Caco-2 (cell line): ENCODE data around the gene STT3B. TPM values are rescaled to one million over a fixed set of nuclear protein-coding genes. Genes with fewer than 3 reads are reported as not detected.

Experiments
- BruUV-seq: library from RNA; stranded (reverse); fragments of 400-500 nt; replicated peaks from 2 replicates; lab custom pipeline; 2021; lab: Mats Ljungman, UMichigan
- CTCF ChIA-PET: fragments of 300-600 bp; sonication (Branson Sonifier 250); formaldehyde crosslinking; loops from one replicate; lab custom pipeline; 2022; ENCODE audit warnings: antibody characterized with exemption; lab: Charles Lee
- POLR2A ChIA-PET: fragments of 300-600 bp; sonication (Branson Sonifier 250); formaldehyde crosslinking; loops from one replicate; lab custom pipeline; 2022; ENCODE audit warnings: antibody characterized with exemption; lab: Charles Lee
- DNase-seq, 2 experiments: peaks; one replicate each; pipeline versions ENCODE4 v3.0.0 to v3.0.0-alpha.2; 2020 to 2022
- H3K27me3 ChIP-seq: replicated peaks from 2 replicates; pipeline ENCODE4 v1.6.0; 2011; ENCODE audit warnings: low read length; ENCODE audit not compliant: control insufficient read depth, insufficient read depth
- H3K36me3 ChIP-seq: 2 replicates; pipeline ENCODE4 v1.5.1; 2011; ENCODE audit warnings: low read length; ENCODE audit not compliant: control insufficient read depth, insufficient read depth
- H3K4me1 ChIP-seq: fragments of 250-450 bp; sonication (Bioruptor Pico); 2 replicates; pipeline ENCODE4 v1.5.1; 2020; ENCODE audit warnings: mild to moderate bottlenecking
- H3K4me3 ChIP-seq: 2 replicates; pipeline ENCODE4 v1.5.1; 2011; ENCODE audit warnings: low read depth, mild to moderate bottlenecking, control low read depth, low read length
- H3K9me3 ChIP-seq: fragments of 250-450 bp; sonication (Bioruptor Pico); 2 replicates; pipeline ENCODE4 v1.5.1; 2020; ENCODE audit warnings: mild to moderate bottlenecking, moderate library complexity
- H3K27ac Mint-ChIP-seq: one replicate; pipeline ENCODE4 v1.8.0; 2022; ENCODE audit warnings: mixed read lengths; ENCODE audit not compliant: unreplicated experiment
- H3K27me3 Mint-ChIP-seq: one replicate; pipeline ENCODE4 v1.8.0; 2022; ENCODE audit warnings: mixed read lengths; ENCODE audit not compliant: insufficient read depth, unreplicated experiment
- H3K36me3 Mint-ChIP-seq: one replicate; pipeline ENCODE4 v1.8.0; 2022; ENCODE audit warnings: mild to moderate bottlenecking, mixed read lengths; ENCODE audit not compliant: insufficient read depth, unreplicated experiment
- H3K4me1 Mint-ChIP-seq: one replicate; pipeline ENCODE4 v1.8.0; 2022; ENCODE audit warnings: low read depth, mixed read lengths; ENCODE audit not compliant: unreplicated experiment
- H3K4me3 Mint-ChIP-seq: one replicate; pipeline ENCODE4 v1.8.0; 2022; ENCODE audit warnings: mild to moderate bottlenecking, moderate library complexity, mixed read lengths; ENCODE audit not compliant: unreplicated experiment
- H3K9me3 Mint-ChIP-seq: one replicate; pipeline ENCODE4 v1.8.0; 2022; ENCODE audit warnings: mixed read lengths; ENCODE audit not compliant: unreplicated experiment
- intact Hi-C: fragments of 100-400 bp; cut with micrococcal nuclease; formaldehyde crosslinking; loops from one replicate; pipeline ENCODE4 v1.10.0; 2022; ENCODE audit not compliant: unreplicated experiment
- total RNA-seq: library from RNA; stranded (reverse); gene quantifications from 2 replicates; pipeline ENCODE4 v1.2.3, GENCODE V29; 2022
- TF ChIP-seq, protein P1 (sequence below), 2 experiments: fragments of 200-600 bp in 1 of 2; IDR thresholded peaks; 1 replicate in 1 of 2; 2 replicates in 1 of 2; pipeline versions ENCODE4 v1.5.1 to v1.8.0; 2011 to 2022; ENCODE audit warnings: antibody characterized with exemption in 1 of 2, control low read depth in 1 of 2, inconsistent platforms in 1 of 2, low read depth in 1 of 2, low read length in 1 of 2, mild to moderate bottlenecking in 1 of 2, moderate library complexity in 1 of 2; ENCODE audit not compliant: insufficient read depth in 1 of 2, severe bottlenecking in 1 of 2, unreplicated experiment in 1 of 2

Gene STT3B
- total RNA-seq, 1 experiment from 2014 or later: 162 TPM

GRCh38 chr3:31636049-31636448 is 103.3 kb downstream of the STT3B start:
- POLR2A ChIA-PET: no interaction called here
- intact Hi-C loops: no loop called here
- H3K36me3 ChIP-seq: no peaks in the 10 kb centered on the region

DNA sequence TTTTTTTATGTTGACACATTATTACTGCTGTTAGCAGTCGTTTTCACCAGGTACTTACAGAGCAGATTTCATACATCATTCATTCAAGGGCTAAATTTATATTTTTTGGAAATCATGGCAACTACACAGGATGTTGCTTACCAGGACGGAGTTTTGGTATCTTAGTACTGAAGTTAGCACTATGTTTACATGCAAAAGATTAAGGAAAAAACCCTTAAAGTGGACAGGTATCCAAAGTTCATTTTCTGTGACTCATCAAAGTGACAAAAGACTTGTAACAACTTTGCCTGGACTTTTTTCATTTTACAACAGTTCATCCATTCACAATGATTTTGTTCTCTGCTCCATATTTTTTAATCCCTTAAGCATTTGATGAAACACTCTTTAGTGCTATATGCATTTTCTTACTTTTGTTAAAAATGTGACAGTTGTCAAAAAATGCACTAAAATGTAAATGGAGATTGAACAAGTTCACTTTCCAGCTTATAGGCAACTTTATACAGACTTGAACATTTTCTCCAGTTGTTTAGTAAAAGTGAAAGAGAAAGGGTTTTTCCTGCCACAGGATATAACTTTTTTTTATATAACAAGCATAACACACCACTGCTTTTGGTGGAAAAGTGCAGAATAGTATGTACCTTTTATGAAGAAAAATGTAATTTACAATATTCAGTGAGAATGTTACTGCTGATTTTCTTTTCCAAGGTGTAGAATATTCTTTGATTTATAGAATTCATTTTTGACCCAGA is 104.1 kb downstream of the STT3B start:
- TF ChIP-seq, protein P1, sequence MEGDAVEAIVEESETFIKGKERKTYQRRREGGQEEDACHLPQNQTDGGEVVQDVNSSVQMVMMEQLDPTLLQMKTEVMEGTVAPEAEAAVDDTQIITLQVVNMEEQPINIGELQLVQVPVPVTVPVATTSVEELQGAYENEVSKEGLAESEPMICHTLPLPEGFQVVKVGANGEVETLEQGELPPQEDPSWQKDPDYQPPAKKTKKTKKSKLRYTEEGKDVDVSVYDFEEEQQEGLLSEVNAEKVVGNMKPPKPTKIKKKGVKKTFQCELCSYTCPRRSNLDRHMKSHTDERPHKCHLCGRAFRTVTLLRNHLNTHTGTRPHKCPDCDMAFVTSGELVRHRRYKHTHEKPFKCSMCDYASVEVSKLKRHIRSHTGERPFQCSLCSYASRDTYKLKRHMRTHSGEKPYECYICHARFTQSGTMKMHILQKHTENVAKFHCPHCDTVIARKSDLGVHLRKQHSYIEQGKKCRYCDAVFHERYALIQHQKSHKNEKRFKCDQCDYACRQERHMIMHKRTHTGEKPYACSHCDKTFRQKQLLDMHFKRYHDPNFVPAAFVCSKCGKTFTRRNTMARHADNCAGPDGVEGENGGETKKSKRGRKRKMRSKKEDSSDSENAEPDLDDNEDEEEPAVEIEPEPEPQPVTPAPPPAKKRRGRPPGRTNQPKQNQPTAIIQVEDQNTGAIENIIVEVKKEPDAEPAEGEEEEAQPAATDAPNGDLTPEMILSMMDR (IDR thresholded peaks at IDR 0.05; ENCODE audit: insufficient read depth in 1 of 2, low read depth in 1 of 2, low read length in 1 of 2, severe bottlenecking in 1 of 2, unreplicated experiment in 1 of 2): no peak
- no peak for DNase-seq
- Histone ChIP-seq H3K4me3 (no peak overlapping the region), H3K27me3 (no peaks in the 10 kb centered on the region), H3K4me1 (peaks cover 14% of the 10 kb centered on the region), H3K36me3 (no peaks in the 10 kb centered on the region), H3K9me3 (no peaks in the 10 kb centered on the region)
- BruUV-seq: TSS peak; percentile 63
- ChIA-PET POLR2A (no interaction called here), CTCF (no interaction called here)
- Mint-ChIP-seq H3K4me3 (no peak overlapping the region), H3K9me3 (no peaks in the 10 kb centered on the region), H3K27me3 (no peaks in the 10 kb centered on the region), H3K4me1 (no peaks in the 10 kb centered on the region), H3K36me3 (peaks cover 38% of the 10 kb centered on the region), H3K27ac (no peak overlapping the region)
- intact Hi-C loops: no loop called here

More at GRCh38 chr3:31636049-31636448, 103.3 kb downstream of the STT3B start:
- Histone ChIP-seq H3K9me3 (no peaks in the 10 kb centered on the region), H3K4me1 (peaks cover 14% of the 10 kb centered on the region), H3K27me3 (no peaks in the 10 kb centered on the region), H3K4me3 (no peak overlapping the region)
- Mint-ChIP-seq H3K4me1 (no peaks in the 10 kb centered on the region), H3K4me3 (no peak overlapping the region), H3K27ac (no peak overlapping the region), H3K27me3 (no peaks in the 10 kb centered on the region), H3K36me3 (peaks cover 41% of the 10 kb centered on the region), H3K9me3 (no peaks in the 10 kb centered on the region)
- CTCF ChIA-PET: no interaction called here
- DNase-seq: no peak
- TF ChIP-seq, protein P1 (IDR thresholded peaks at IDR 0.05; ENCODE audit: insufficient read depth in 1 of 2, low read depth in 1 of 2, low read length in 1 of 2, severe bottlenecking in 1 of 2, unreplicated experiment in 1 of 2): no peak
- BruUV-seq: no TSS peak

GRCh38 chr3:31639828-31640227 is 107.1 kb downstream of the STT3B start:
- Histone ChIP-seq H3K9me3 (no peaks in the 10 kb centered on the region), H3K36me3 (no peaks in the 10 kb centered on the region), H3K27me3 (no peaks in the 10 kb centered on the region), H3K4me3 (no peak overlapping the region), H3K4me1 (peaks cover 14% of the 10 kb centered on the region)
- Mint-ChIP-seq H3K9me3 (no peaks in the 10 kb centered on the region), H3K27ac (no peak overlapping the region), H3K4me3 (no peak overlapping the region), H3K4me1 (no peaks in the 10 kb centered on the region), H3K36me3 (peaks cover 39% of the 10 kb centered on the region), H3K27me3 (no peaks in the 10 kb centered on the region)
- no peak for DNase-seq
- CTCF ChIA-PET: no interaction called here
- no TSS peak for BruUV-seq
- POLR2A ChIA-PET: no interaction called here
- intact Hi-C loops: no loop called here
- TF ChIP-seq, protein P1 (IDR thresholded peaks at IDR 0.05; ENCODE audit: insufficient read depth in 1 of 2, low read depth in 1 of 2, low read length in 1 of 2, severe bottlenecking in 1 of 2, unreplicated experiment in 1 of 2): peak in 1 of 2 experiments; percentile 18
